H1 (cell line): ENCODE data around the gene ITGA11. TPM values are rescaled to one million over a fixed set of nuclear protein-coding genes. Genes with fewer than 3 reads are reported as not detected.

Experiments
- GABPA ChIP-seq: IDR thresholded peaks from 2 replicates; pipeline ENCODE4 v1.6.1; 2011; ENCODE audit warnings: mild to moderate bottlenecking, low read length, moderate library complexity, borderline replicate concordance; ENCODE audit not compliant: insufficient read depth
- KDM5A ChIP-seq: fragments of 200-600 bp; IDR thresholded peaks from 2 replicates; pipeline ENCODE4 v1.7.1; 2012; ENCODE audit warnings: mild to moderate bottlenecking, low read length, inconsistent platforms, mixed read lengths
- SAP30 ChIP-seq: fragments of 300-600 bp; sonication (generic); IDR thresholded peaks from 2 replicates; pipeline ENCODE4 v1.7.1; 2012; ENCODE audit warnings: low read length, moderate library complexity, mild to moderate bottlenecking, inconsistent platforms; ENCODE audit not compliant: insufficient read depth, insufficient replicate concordance
- SP2 ChIP-seq: IDR thresholded peaks from 2 replicates; pipeline ENCODE4 v1.6.1; 2012; ENCODE audit warnings: mild to moderate bottlenecking, low read length, inconsistent platforms
- TEAD4 ChIP-seq: IDR thresholded peaks from 2 replicates; pipeline ENCODE4 v1.6.1; 2012; ENCODE audit warnings: low read depth, low read length, inconsistent platforms, mixed read lengths
- polyA plus RNA-seq, 7 experiments: library from polyadenylated mRNA; depleted of rRNA in 3 of 7; stranded (reverse) in 5 of 7; unstranded in 2 of 7; fragments of >200 nt in 5 of 7; fragments of 200-250 nt in 2 of 7; gene quantifications; 1 replicate in 5 of 7; 2 replicates in 1 of 7; 4 replicates in 1 of 7; pipeline versions ENCODE4 v1.2.1 to v1.2.3, GENCODE V29; 2011 to 2013; ENCODE audit warnings: missing spikeins in 2 of 7, mixed read lengths in 2 of 7
- total RNA-seq: library from RNA; stranded (reverse); fragmentation: NEBNext Ultra II Directional; extraction: Animal tissue kit (Norgen Biotek cat#: 25700); gene quantifications from 2 replicates; pipeline ENCODE4 v1.2.1, GENCODE V29; 2021
- TF ChIP-seq, protein P1 (sequence below), 3 experiments: IDR thresholded peaks; 1 replicate in 2 of 3; 2 replicates in 1 of 3; pipeline versions ENCODE4 v1.5.1 to v1.6.1; 2011; ENCODE audit warnings: low read length in 3 of 3, mild to moderate bottlenecking in 3 of 3, inconsistent platforms in 2 of 3, low read depth in 1 of 3, moderate library complexity in 1 of 3; ENCODE audit not compliant: insufficient read depth in 1 of 3; ENCODE audit errors: control extremely low read depth in 1 of 3
- TF ChIP-seq, protein P2 (sequence below): IDR thresholded peaks from 2 replicates; pipeline ENCODE4 v1.6.1; 2012; ENCODE audit warnings: low read length, inconsistent platforms

Gene ITGA11
- total and polyA plus RNA-seq, 2 of the 8 experiments (the other 6 are each of a cell fraction or from before 2014, with no cell fraction given): 0.05 to 0.06 TPM

GRCh38 chr15:68321229-68321628 lies 110.7 kb downstream of the ITGA11 start (continued):
- TF ChIP-seq, protein P1, sequence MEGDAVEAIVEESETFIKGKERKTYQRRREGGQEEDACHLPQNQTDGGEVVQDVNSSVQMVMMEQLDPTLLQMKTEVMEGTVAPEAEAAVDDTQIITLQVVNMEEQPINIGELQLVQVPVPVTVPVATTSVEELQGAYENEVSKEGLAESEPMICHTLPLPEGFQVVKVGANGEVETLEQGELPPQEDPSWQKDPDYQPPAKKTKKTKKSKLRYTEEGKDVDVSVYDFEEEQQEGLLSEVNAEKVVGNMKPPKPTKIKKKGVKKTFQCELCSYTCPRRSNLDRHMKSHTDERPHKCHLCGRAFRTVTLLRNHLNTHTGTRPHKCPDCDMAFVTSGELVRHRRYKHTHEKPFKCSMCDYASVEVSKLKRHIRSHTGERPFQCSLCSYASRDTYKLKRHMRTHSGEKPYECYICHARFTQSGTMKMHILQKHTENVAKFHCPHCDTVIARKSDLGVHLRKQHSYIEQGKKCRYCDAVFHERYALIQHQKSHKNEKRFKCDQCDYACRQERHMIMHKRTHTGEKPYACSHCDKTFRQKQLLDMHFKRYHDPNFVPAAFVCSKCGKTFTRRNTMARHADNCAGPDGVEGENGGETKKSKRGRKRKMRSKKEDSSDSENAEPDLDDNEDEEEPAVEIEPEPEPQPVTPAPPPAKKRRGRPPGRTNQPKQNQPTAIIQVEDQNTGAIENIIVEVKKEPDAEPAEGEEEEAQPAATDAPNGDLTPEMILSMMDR (IDR thresholded peaks at IDR 0.05; ENCODE audit: control extremely low read depth in 1 of 3, insufficient read depth in 1 of 3, low read depth in 1 of 3, low read length in 3 of 3): no peak
- TF ChIP-seq GABPA: no peak
- TF ChIP-seq SAP30: no peak
- no peak for TF ChIP-seq KDM5A
- no peak for TF ChIP-seq SP2
- TF ChIP-seq, protein P2, sequence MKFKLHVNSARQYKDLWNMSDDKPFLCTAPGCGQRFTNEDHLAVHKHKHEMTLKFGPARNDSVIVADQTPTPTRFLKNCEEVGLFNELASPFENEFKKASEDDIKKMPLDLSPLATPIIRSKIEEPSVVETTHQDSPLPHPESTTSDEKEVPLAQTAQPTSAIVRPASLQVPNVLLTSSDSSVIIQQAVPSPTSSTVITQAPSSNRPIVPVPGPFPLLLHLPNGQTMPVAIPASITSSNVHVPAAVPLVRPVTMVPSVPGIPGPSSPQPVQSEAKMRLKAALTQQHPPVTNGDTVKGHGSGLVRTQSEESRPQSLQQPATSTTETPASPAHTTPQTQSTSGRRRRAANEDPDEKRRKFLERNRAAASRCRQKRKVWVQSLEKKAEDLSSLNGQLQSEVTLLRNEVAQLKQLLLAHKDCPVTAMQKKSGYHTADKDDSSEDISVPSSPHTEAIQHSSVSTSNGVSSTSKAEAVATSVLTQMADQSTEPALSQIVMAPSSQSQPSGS: no peak
- no peak for TF ChIP-seq TEAD4
